SK-N-SH (cell line): ENCODE results near the gene CCNY.

Source experiments
- CHD2 ChIP-seq: fragments of 150-350 bp; IDR thresholded peaks from 2 replicates; pipeline ENCODE4 v1.6.1; 2018; ENCODE audit warnings: low read length; ENCODE audit not compliant: partially characterized antibody
- CTCF ChIP-seq: fragments of 200-600 bp; sonication (generic); IDR thresholded peaks from 2 replicates; pipeline ENCODE4 v1.6.1; 2017; ENCODE audit warnings: antibody characterized with exemption, mild to moderate bottlenecking, moderate library complexity
- EP300 ChIP-seq, 2 experiments: IDR thresholded peaks; 2 replicates each; pipeline versions ENCODE4 v1.4.0 to v1.6.1; 2012; ENCODE audit warnings: borderline replicate concordance in 1 of 2, low read depth in 1 of 2, low read length in 1 of 2
- FOXM1 ChIP-seq: IDR thresholded peaks from 2 replicates; pipeline ENCODE4 v1.4.0; 2012; ENCODE audit warnings: low read depth, mild to moderate bottlenecking
- IRF3 ChIP-seq: fragments of 150-350 bp; IDR thresholded peaks from 2 replicates; pipeline ENCODE4 v1.6.1; 2016; ENCODE audit warnings: mild to moderate bottlenecking, low read depth, low read length
- POLR2AphosphoS5 ChIP-seq: IDR thresholded peaks from 2 replicates; pipeline ENCODE4 v1.6.1; 2012; ENCODE audit warnings: low read depth, low read length
- TCF12 ChIP-seq: IDR thresholded peaks from 2 replicates; pipeline ENCODE4 v1.4.0; 2012
- TEAD4 ChIP-seq: IDR thresholded peaks from 2 replicates; pipeline ENCODE4 v1.4.0; 2012; ENCODE audit warnings: mild to moderate bottlenecking, borderline replicate concordance; ENCODE audit not compliant: insufficient read depth
- YY1 ChIP-seq: IDR thresholded peaks from 2 replicates; pipeline ENCODE4 v1.4.0; 2012; ENCODE audit warnings: low read depth, mild to moderate bottlenecking

- TF ChIP-seq CTCF: no peak
- TF ChIP-seq EP300 (IDR thresholded peaks at IDR 0.05; ENCODE audit: borderline replicate concordance in 1 of 2, low read depth in 1 of 2, low read length in 1 of 2): no peak
- no peak for TF ChIP-seq POLR2AphosphoS5
- no peak for TF ChIP-seq TCF12
- no peak for TF ChIP-seq CHD2
- no peak for TF ChIP-seq TEAD4
- TF ChIP-seq FOXM1: no peak
- no peak for TF ChIP-seq YY1
- TF ChIP-seq IRF3: no peak
Measured at GRCh38 chr10:35467186-35467585, 130.9 kb downstream of the CCNY start.
